ENCODE measurements around the gene SLC27A2. TPM values are rescaled to one million over a fixed set of nuclear protein-coding genes. Genes with fewer than 3 reads are reported as not detected.

The SLC27A2 gene
- total and polyA plus RNA-seq, 2 experiments from 2014 or later, result 2.8 to 9.4 TPM

DNA sequence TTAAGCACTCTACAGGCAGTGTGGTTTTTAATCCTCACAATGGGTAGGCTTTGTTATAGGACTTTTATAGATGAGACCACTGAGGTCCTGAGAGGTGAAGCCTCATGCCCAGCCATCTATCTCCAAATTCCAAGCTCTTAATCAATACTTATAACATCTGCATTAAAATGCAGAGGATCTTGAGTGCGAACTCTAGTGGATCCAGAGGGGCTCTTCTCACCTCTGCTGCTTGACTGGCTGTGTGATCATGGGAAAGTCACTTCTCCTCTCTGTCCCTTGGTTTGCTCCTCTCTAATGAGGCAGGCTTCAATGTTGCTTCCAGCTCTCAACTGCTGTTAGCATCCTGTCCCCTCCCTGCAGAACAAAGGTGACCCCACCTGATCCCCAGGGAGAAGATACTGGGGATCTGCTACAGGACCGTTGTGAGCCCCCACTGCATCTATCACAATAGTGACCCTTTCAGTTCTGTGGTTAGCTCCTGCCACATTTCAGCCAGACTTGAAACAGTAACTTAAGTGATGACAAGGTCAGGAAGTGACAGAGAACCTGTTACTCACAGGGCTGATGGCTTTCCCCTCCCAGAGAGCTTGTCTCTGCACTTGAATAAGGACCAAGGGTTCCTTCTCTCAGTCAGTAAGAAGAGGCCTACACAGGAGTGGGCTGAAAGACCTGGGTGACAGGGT is 1.3 kb downstream of the SLC27A2 start (continued):
- no peak for TF ChIP-seq NANOG (IDR thresholded peaks at IDR 0.05; ENCODE audit: borderline replicate concordance)

DNA sequence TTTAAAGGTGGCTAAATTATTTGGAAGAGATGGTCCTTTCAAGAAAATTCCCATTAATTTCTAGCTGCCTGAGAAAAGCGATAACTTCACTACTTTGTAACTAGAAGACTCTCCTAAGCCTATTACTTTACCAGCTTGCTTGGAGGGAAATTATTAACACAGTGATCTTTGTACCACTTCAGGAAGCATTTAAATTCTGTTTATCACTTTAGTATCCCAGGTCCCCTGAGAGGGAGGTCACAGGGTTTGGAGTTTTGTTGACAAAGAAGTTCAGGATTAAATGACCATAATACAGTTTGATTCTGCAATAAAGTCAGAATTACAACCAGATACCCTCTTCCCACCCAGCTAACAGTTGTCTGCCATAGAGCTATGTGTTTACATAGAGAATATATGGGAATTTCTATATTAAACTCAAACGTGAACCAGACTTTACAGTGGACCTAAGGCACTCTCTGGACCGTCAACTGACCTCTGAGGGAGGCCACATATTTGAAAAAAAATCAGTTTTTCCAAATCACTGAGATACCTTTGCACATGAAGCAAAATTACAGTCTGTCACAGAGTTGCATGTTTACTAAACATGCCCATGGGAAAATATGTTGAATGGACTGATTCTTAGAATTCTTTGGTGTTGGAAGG is 3.0 kb downstream of the SLC27A2 start:
- H3K4me1 Mint-ChIP-seq, result peaks cover 29% of the 10 kb centered on the region

DNA sequence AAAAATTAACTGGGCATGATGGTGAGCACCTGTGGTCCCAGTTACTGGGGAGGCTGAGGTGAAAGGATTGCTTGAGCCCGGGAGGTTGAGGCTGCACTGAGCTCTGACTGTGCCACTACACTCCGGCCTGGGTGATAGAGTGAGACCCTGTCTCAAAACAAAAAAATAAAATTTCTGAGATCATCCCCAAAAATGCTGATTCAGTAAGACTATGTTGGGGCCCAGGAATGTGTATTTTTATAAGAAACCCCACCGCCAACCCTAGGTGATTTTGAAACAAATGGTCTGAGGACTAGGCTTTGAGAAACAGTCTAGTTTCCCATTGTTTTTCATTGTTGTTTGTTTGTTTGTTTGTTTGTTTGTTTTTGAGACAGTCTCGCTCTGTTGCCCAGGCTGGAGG is 4.1 kb downstream of the SLC27A2 start:
- no peaks in the 10 kb centered on the region for H3K9me2 ChIP-seq (ENCODE audit: insufficient read depth)
- H4K20me1 ChIP-seq (replicated peaks; ENCODE audit: insufficient read depth), result no peaks in the 10 kb centered on the region
- peaks cover 14% of the 10 kb centered on the region for H3K4me1 ChIP-seq (ENCODE audit: insufficient read depth)
- H3F3A ChIP-seq (replicated peaks; ENCODE audit: low read depth), result 0 out of 2 replicates have a peak, but pooled peaks cover 1% of the 10 kb centered on the region
- Mint-ChIP-seq H3K36me3 (ENCODE audit: low read depth) (no peaks in the 10 kb centered on the region; the same call in 2 of the 3 replicates), H3K27ac (no peak overlapping the region), H3K27me3 (ENCODE audit: insufficient read depth, low read depth, poor library complexity) (peaks cover 21% of the 10 kb centered on the region), H3K4me3 (no peak overlapping the region), H3K4me1 (peaks cover 20% of the 10 kb centered on the region), H3K9me3 (no peaks in the 10 kb centered on the region)
- no peaks in the 10 kb centered on the region for H3K79me2 ChIP-seq (replicated peaks; ENCODE audit: insufficient read depth)
- DNase-seq (ENCODE audit: low spot score), result no peak
- peaks cover 38% of the 10 kb centered on the region for H3K27me3 ChIP-seq (ENCODE audit: insufficient read depth)
- H3K36me3 ChIP-seq (ENCODE audit: insufficient read depth), result no peaks in the 10 kb centered on the region
- no peak overlapping the region for H3K27ac ChIP-seq (ENCODE audit: low read depth)
- no peak overlapping the region for H3K4me3 ChIP-seq
- H3K4me2 ChIP-seq, result no peak overlapping the region
- no peak for ATAC-seq
- H2AFZ ChIP-seq, result no peak overlapping the region
- TF ChIP-seq, protein P1, sequence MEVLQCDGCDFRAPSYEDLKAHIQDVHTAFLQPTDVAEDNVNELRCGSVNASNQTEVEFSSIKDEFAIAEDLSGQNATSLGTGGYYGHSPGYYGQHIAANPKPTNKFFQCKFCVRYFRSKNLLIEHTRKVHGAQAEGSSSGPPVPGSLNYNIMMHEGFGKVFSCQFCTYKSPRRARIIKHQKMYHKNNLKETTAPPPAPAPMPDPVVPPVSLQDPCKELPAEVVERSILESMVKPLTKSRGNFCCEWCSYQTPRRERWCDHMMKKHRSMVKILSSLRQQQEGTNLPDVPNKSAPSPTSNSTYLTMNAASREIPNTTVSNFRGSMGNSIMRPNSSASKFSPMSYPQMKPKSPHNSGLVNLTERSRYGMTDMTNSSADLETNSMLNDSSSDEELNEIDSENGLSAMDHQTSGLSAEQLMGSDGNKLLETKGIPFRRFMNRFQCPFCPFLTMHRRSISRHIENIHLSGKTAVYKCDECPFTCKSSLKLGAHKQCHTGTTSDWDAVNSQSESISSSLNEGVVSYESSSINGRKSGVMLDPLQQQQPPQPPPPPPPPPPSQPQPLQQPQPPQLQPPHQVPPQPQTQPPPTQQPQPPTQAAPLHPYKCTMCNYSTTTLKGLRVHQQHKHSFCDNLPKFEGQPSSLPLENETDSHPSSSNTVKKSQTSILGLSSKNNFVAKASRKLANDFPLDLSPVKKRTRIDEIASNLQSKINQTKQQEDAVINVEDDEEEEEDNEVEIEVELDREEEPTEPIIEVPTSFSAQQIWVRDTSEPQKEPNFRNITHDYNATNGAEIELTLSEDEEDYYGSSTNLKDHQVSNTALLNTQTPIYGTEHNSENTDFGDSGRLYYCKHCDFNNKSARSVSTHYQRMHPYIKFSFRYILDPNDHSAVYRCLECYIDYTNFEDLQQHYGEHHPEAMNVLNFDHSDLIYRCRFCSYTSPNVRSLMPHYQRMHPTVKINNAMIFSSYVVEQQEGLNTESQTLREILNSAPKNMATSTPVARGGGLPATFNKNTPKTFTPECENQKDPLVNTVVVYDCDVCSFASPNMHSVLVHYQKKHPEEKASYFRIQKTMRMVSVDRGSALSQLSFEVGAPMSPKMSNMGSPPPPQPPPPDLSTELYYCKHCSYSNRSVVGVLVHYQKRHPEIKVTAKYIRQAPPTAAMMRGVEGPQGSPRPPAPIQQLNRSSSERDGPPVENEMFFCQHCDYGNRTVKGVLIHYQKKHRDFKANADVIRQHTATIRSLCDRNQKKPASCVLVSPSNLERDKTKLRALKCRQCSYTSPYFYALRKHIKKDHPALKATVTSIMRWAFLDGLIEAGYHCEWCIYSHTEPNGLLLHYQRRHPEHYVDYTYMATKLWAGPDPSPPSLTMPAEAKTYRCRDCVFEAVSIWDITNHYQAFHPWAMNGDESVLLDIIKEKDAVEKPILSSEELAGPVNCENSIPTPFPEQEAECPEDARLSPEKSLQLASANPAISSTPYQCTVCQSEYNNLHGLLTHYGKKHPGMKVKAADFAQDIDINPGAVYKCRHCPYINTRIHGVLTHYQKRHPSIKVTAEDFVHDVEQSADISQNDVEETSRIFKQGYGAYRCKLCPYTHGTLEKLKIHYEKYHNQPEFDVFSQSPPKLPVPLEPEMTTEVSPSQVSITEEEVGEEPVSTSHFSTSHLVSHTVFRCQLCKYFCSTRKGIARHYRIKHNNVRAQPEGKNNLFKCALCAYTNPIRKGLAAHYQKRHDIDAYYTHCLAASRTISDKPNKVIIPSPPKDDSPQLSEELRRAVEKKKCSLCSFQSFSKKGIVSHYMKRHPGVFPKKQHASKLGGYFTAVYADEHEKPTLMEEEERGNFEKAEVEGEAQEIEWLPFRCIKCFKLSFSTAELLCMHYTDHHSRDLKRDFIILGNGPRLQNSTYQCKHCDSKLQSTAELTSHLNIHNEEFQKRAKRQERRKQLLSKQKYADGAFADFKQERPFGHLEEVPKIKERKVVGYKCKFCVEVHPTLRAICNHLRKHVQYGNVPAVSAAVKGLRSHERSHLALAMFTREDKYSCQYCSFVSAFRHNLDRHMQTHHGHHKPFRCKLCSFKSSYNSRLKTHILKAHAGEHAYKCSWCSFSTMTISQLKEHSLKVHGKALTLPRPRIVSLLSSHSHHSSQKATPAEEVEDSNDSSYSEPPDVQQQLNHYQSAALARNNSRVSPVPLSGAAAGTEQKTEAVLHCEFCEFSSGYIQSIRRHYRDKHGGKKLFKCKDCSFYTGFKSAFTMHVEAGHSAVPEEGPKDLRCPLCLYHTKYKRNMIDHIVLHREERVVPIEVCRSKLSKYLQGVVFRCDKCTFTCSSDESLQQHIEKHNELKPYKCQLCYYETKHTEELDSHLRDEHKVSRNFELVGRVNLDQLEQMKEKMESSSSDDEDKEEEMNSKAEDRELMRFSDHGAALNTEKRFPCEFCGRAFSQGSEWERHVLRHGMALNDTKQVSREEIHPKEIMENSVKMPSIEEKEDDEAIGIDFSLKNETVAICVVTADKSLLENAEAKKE (CRISPR knock-in tag; IDR thresholded peaks at IDR 0.05), result no peak
- no peak for TF ChIP-seq JUNB (IDR thresholded peaks at IDR 0.05; ENCODE audit: unreplicated experiment)

More for the DNA sequence above, 3.0 kb downstream of the SLC27A2 start:
- Histone ChIP-seq H4K20me1 (replicated peaks; ENCODE audit: insufficient read depth) (no peaks in the 10 kb centered on the region), H3K79me2 (replicated peaks; ENCODE audit: insufficient read depth) (no peaks in the 10 kb centered on the region), H3F3A (replicated peaks; ENCODE audit: low read depth) (0 out of 2 replicates have a peak, but pooled peaks cover 3% of the 10 kb centered on the region), H2AFZ (no peak overlapping the region), H3K36me3 (ENCODE audit: insufficient read depth) (no peaks in the 10 kb centered on the region), H3K27ac (ENCODE audit: low read depth) (no peak overlapping the region), H3K4me3 (no peak overlapping the region), H3K9me2 (ENCODE audit: insufficient read depth) (no peaks in the 10 kb centered on the region), H3K4me2 (no peak overlapping the region), H3K27me3 (ENCODE audit: insufficient read depth) (peaks cover 49% of the 10 kb centered on the region), H3K4me1 (ENCODE audit: insufficient read depth) (peaks cover 16% of the 10 kb centered on the region)
- no peak overlapping the region for H3K27ac Mint-ChIP-seq
- peaks cover 28% of the 10 kb centered on the region for H3K27me3 Mint-ChIP-seq (ENCODE audit: insufficient read depth, low read depth, poor library complexity)
- no peak overlapping the region for H3K4me3 Mint-ChIP-seq
- no peaks in the 10 kb centered on the region; the same call in 2 of the 3 replicates for H3K36me3 Mint-ChIP-seq (ENCODE audit: low read depth)
- TF ChIP-seq, protein P2, sequence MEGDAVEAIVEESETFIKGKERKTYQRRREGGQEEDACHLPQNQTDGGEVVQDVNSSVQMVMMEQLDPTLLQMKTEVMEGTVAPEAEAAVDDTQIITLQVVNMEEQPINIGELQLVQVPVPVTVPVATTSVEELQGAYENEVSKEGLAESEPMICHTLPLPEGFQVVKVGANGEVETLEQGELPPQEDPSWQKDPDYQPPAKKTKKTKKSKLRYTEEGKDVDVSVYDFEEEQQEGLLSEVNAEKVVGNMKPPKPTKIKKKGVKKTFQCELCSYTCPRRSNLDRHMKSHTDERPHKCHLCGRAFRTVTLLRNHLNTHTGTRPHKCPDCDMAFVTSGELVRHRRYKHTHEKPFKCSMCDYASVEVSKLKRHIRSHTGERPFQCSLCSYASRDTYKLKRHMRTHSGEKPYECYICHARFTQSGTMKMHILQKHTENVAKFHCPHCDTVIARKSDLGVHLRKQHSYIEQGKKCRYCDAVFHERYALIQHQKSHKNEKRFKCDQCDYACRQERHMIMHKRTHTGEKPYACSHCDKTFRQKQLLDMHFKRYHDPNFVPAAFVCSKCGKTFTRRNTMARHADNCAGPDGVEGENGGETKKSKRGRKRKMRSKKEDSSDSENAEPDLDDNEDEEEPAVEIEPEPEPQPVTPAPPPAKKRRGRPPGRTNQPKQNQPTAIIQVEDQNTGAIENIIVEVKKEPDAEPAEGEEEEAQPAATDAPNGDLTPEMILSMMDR (conservative IDR thresholded peaks at IDR 0.05; ENCODE audit: low read depth in 2 of 2), result no peak
- no peak for TF ChIP-seq EZH2 (IDR thresholded peaks at IDR 0.05; ENCODE audit: low read depth, unreplicated experiment)
- TF ChIP-seq POLR2AphosphoS5 (IDR thresholded peaks at IDR 0.05; ENCODE audit: low read depth), result no peak
- no peak for TF ChIP-seq NANOG (IDR thresholded peaks at IDR 0.05; ENCODE audit: borderline replicate concordance)
- TF ChIP-seq, protein P3, sequence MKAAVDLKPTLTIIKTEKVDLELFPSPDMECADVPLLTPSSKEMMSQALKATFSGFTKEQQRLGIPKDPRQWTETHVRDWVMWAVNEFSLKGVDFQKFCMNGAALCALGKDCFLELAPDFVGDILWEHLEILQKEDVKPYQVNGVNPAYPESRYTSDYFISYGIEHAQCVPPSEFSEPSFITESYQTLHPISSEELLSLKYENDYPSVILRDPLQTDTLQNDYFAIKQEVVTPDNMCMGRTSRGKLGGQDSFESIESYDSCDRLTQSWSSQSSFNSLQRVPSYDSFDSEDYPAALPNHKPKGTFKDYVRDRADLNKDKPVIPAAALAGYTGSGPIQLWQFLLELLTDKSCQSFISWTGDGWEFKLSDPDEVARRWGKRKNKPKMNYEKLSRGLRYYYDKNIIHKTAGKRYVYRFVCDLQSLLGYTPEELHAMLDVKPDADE (IDR thresholded peaks at IDR 0.05), result no peak
- TF ChIP-seq ZNF114 (CRISPR knock-in tag; IDR thresholded peaks at IDR 0.05), result no peak
- no peak for TF ChIP-seq EZH2phosphoT487 (IDR thresholded peaks at IDR 0.05; ENCODE audit: unreplicated experiment)
- DNase-seq (ENCODE audit: low spot score) (no peak), ATAC-seq (no peak)
- H3K9me3 Mint-ChIP-seq, result no peaks in the 10 kb centered on the region

All from GM23338 (cell line).